Measurements from ENCODE around the gene SP140.
"Not testable (repeated sequence)": the region's sequence is repeated elsewhere in the genome, so short reads cannot be mapped to it uniquely, and the experiment has no call there.

The SP140 gene

GRCh38 chr2:230289311-230289710 lies 63.8 kb downstream of the SP140 start:
- peak; percentile 49 for DNase-seq (ENCODE audit: low read depth)

GRCh38 chr2:230295192-230295591 lies 69.7 kb downstream of the SP140 start:
- DNase-seq (ENCODE audit: low read depth) = no peak

- no peak for DNase-seq (ENCODE audit: low read depth)
Measured at GRCh38 chr2:230296917-230297316, 71.4 kb downstream of the SP140 start.

GRCh38 chr2:230299618-230300017 lies 74.1 kb downstream of the SP140 start:
- no peak for DNase-seq (ENCODE audit: low read depth)

GRCh38 chr2:230305416-230306275 lies 80.1 kb downstream of the SP140 start:
- no peak for DNase-seq (ENCODE audit: low read depth)

DNA sequence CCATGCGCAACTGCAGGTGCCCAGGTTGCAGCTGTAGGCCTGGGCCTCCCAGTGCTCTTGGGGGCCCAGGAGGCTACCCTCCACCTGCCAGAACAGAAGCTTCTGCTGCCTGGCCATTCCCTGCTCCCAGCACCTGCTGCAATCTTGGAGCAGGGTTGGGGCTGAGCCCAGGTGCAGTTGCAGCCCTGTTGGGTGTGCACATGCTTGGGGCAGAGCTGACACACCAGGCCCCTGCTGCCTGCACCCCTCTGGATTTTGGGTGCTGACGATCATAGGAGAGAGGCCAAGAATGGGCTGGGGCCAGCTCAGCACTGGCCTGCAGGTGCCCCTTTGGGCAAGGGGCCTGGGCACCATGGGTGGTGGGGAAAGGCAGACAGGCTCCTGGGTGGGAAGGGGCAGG lies 80.9 kb downstream of the SP140 start:
- DNase-seq (ENCODE audit: low read depth) = no peak

- DNase-seq (ENCODE audit: low read depth) = no peak
Measured at GRCh38 chr2:230307485-230307884, 81.9 kb downstream of the SP140 start.

GRCh38 chr2:230308402-230309000 lies 83.0 kb downstream of the SP140 start:
- DNase-seq (ENCODE audit: low read depth) = no peak

DNA sequence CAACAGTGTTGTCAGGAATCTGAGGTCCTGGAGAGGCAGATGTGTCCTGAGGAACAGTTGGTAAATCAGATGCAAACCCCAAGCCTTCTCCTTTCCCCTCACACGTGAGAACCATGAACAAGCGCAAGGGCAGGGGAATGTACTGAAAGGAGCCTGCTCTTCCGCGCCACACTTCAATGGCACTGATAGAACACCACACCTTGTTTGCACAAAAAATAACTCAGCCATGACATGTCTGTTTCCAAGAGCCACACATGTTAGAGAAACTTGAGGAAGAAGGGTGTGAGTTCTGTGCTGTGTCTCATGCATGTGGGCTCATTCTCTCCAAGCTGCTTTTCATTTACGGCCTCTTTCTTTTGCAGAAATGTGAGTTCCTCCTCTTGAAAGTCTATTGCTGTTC lies 85.3 kb downstream of the SP140 start:
- DNase-seq (ENCODE audit: low read depth) = not testable (repeated sequence)

GRCh38 chr2:230311634-230312033 lies 86.1 kb downstream of the SP140 start:
- not testable (repeated sequence) for DNase-seq (ENCODE audit: low read depth)

GRCh38 chr2:230312638-230313037 lies 87.1 kb downstream of the SP140 start:
- DNase-seq (ENCODE audit: low read depth) = peak; percentile 68

- DNase-seq (ENCODE audit: low read depth) = no peak
Measured at GRCh38 chr2:230317366-230317765, 91.8 kb downstream of the SP140 start.

DNA sequence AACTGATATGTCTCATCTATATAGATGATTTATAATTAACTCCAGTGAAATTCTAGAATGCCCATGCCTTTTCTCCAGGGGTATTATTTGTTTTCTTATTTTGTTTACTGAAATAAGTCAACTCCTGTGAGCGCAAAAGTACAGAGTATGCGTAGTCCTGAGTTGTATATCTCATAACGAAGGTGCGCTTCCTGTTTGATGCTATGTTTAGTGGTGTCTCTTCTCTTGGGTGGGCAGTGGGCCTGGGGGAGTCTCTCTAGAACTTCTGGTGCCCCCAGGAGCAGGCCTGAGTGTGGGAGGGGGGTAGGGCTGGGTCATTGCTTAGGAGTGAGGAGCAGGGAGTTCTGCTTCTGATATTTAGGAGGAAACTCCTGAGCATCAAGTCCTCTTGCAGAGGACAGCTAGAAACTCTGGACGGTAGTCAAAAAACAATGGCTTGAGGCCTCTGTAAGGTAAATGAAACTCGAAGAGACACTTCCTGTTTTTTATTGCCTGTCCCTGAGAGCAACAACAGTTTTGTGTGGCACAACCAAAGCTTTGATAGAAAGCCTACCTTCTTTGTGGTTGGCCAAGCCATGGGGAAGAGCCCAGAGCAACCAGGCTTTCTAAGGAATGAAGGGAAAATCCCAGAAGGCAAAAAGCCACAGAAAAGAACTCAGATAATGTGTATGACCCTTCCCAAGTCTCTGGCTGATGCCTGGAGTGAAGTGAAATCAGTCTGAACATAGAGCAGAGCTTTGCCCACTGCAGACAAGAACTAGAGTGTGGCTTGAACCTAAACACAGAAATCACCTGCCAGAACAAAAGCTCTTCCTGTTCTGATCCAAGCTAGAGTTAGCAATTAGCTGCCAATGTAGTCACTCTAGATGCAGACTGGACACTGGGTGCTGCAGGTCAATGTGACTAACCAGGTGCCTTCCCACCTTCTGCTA lies 92.9 kb downstream of the SP140 start:
- DNase-seq (ENCODE audit: low read depth) = no peak

- no peak for DNase-seq (ENCODE audit: low read depth)
Measured at GRCh38 chr2:230319211-230319862, 93.8 kb downstream of the SP140 start.

- no peak for DNase-seq (ENCODE audit: low read depth)
Measured at GRCh38 chr2:230321031-230321430, 95.5 kb downstream of the SP140 start.

- DNase-seq (ENCODE audit: low read depth) = peak; percentile 26
Measured at GRCh38 chr2:230322561-230323384, 97.2 kb downstream of the SP140 start.

- DNase-seq (ENCODE audit: low read depth) = no peak
Measured at GRCh38 chr2:230323385-230324106, 98.0 kb downstream of the SP140 start.

- no peak for DNase-seq (ENCODE audit: low read depth)
Measured at GRCh38 chr2:230324503-230324902, 99.0 kb downstream of the SP140 start.

- DNase-seq (ENCODE audit: low read depth) = no peak
Measured at GRCh38 chr2:230325316-230326243, 100.0 kb downstream of the SP140 start.

Measured in EH (cell line).